Vagina (tissue), 2 donors: Measurements from ENCODE around the gene G2E3.

Source experiments
- POLR2A ChIP-seq, 2 donors: fragments of 450-650 bp; IDR thresholded peaks; one replicate each; pipeline ENCODE4 v1.6.1; 2017; ENCODE audit warnings: antibody characterized with exemption in 2 of 2, mild to moderate bottlenecking in 2 of 2, moderate library complexity in 2 of 2
- TF ChIP-seq, protein P1 (sequence below), 3 experiments: fragments of 450-650 bp in 2 of 3; fragments of 200-600 bp in 1 of 3; sonication (generic) in 1 of 3; IDR thresholded peaks; one replicate each; pipeline ENCODE4 v1.5.1; 2017 to 2019; ENCODE audit warnings: antibody characterized with exemption in 3 of 3, mild to moderate bottlenecking in 2 of 3, moderate library complexity in 2 of 3

DNA sequence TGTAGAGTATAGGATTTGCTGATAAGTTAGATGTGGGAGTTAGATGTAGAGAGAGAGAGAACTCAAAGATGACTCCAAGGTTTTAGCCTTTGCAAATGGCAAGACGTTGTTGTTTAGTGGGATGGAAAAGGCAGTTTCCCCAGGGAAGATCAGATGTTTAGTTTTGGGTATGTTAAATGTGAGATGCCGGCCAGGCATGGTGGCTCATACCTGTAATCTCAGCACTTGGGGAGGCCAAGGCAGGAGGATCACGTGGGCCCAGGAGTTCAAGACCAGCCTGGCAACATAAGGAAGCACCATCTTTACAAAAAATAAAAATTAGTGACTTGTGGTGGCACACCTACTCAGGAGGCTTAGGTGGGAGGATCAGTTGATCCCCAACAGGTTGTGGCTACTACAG lies 96.7 kb downstream of the G2E3 start:
- TF ChIP-seq, protein P1, sequence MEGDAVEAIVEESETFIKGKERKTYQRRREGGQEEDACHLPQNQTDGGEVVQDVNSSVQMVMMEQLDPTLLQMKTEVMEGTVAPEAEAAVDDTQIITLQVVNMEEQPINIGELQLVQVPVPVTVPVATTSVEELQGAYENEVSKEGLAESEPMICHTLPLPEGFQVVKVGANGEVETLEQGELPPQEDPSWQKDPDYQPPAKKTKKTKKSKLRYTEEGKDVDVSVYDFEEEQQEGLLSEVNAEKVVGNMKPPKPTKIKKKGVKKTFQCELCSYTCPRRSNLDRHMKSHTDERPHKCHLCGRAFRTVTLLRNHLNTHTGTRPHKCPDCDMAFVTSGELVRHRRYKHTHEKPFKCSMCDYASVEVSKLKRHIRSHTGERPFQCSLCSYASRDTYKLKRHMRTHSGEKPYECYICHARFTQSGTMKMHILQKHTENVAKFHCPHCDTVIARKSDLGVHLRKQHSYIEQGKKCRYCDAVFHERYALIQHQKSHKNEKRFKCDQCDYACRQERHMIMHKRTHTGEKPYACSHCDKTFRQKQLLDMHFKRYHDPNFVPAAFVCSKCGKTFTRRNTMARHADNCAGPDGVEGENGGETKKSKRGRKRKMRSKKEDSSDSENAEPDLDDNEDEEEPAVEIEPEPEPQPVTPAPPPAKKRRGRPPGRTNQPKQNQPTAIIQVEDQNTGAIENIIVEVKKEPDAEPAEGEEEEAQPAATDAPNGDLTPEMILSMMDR (IDR thresholded peaks at IDR 0.05), result no peak
- no peak for TF ChIP-seq POLR2A (IDR thresholded peaks at IDR 0.05)
